NK-92 (cell line): ENCODE data around the gene PHF1.
"Not testable (repeated sequence)": the region's sequence is repeated elsewhere in the genome, so short reads cannot be mapped to it uniquely, and the experiment has no call there.

Source experiments
- DNase-seq: peaks from one replicate; lab custom pipeline; 2025; ENCODE audit not compliant: unreplicated experiment; lab: John Stamatoyannopoulos, UW

PHF1 gene

GRCh38 chr6:33410711-33411631 lies at the start of gene PHF1:
PHF1 (plus strand) TSS chr6:33411014; CDS start chr6:33412264, 1,250 bp downstream.
- no peak for DNase-seq

DNA sequence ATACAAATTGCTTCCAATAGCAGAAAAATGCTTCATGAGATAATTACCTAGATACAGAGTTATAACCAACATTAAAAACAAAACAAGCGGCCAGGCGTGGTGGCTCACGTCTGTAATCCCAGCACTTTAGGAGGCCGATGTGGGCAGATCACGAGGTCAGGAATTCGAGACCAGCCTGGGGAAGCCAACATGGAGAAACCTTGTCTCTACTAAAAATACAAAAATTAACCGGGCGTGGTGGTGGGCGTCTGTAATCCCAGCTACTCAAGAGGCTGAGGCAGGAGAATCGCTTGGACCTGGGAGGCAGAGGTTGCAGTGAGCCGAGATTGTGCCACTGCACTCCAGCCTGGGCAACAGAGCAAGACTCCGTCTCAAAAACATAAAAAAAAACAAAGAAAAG lies 47.3 kb upstream of the PHF1 start:
- not testable (repeated sequence) for DNase-seq

- DNase-seq = not testable (repeated sequence)
These were observed 46.2 kb upstream of the PHF1 start for GRCh38 chr6:33364475-33365205.

- DNase-seq = not testable (repeated sequence)
These were observed 45.4 kb upstream of the PHF1 start for GRCh38 chr6:33365206-33365971.

- DNase-seq = no peak
These were observed 43.7 kb upstream of the PHF1 start for GRCh38 chr6:33367009-33367714.

- not testable (repeated sequence) for DNase-seq
These were observed 43.1 kb upstream of the PHF1 start for GRCh38 chr6:33367715-33368025.

GRCh38 chr6:33371901-33372300 lies 38.9 kb upstream of the PHF1 start:
- DNase-seq = not testable (repeated sequence)

DNA sequence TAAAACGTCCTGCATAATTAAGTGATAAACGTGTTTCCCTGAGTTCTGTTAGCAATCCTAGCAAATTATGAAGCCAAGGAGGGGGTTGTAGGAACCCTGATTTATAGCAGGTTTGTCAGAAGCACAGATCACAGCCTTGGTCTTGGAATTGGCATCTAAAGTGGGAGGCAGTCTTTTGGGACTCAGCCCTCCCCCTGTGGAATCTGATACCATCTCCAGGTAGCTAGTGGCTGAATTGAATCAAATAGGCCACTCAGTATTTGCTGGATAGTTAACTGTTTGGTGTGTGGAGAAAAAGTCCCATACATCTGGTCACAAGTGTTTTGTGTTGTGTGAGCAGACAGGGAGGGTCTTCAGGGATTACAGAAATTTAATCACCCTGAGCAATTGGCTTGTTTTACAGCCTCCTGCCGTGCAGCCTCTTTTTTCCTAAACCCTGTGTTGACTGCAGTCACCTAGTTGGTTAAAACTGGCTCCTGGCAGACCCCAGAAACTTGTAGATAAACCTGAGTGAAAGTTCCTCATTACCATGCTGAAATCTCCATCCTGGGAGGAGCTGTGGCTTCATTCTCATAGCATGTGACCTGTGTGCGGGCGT lies 38.2 kb upstream of the PHF1 start:
- no peak for DNase-seq

- no peak for DNase-seq
These were observed 36.6 kb upstream of the PHF1 start for GRCh38 chr6:33373960-33374910.

DNA sequence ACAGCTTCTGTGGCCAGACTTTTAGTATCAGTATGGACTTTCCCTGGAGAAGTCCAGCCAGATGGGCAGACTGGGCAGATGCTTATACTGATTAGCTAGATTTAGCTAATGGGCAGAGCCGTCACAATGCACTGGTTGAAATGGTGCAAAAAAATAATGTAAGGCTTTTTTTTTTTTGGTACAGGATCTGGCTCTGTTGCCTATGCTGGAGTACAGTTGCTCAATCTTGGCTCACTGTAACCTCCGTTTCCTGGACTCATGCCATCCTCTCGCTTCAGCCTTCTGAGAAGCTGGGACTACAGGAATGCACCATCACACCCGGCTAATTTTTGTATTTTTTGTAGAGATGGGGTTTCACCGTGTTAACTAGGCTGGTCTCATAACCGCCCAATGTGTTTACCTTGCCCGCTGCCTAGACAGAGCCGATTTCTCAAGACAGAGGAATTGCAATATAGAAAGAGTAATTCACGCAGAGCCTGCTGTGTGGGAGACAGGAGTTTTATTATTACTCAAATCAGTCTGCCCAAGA lies 35.6 kb upstream of the PHF1 start:
- DNase-seq = no peak

- DNase-seq = no peak
These were observed 33.6 kb upstream of the PHF1 start for GRCh38 chr6:33377171-33377570.

DNA sequence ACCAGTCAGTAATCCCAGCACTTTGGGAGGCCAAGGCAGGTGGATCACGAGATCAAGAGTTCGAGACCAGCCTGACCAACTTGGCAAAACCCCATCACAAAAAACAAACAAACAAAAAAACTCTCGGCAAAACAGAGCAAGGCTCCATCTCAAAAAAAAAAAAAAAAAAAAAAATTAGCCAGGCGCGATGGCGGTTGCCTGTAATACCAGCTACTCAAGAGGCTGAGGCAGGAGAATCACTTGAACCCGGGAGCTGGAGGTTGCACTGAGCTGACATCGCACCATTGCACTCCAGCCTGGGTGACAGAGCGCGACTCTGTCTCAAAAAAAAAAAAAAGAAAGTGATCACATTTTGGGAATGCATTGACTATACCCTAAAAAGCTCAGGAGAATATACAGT lies 31.6 kb upstream of the PHF1 start:
- not testable (repeated sequence) for DNase-seq

DNA sequence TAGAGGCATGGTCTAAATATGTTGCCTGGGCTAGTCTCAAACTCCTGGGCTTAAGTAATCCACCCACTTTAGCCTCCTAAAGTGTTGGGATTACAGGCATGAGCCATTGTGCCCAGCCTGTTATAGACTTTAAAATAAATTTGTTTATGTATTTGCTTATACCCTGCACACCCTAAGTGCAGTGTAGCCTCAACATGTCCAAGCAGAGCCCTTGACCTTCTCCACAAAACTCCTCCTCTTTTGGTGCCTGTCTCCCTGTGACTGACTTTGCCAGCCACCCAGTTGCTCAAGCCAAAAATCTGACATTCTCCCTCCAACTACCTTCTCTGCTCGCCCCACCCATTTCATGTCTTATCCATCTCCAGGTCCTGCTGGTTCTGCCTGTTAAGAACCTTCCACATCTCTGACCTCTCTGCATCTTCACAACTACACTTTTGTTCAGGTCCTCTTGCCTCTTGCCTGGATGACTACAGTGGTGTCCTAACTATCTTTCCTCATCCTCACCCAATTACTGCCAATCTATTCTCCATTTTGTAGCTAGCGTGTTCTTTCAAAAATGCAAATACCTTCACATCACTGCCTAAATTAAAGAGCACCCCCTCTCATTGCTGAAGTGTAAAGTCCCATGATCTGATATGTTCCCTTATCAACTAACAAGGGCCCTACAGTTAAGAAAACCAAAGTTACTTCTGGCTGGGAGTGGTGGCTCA lies 30.4 kb upstream of the PHF1 start:
- DNase-seq = no peak

- no peak for DNase-seq
These were observed 27.2 kb upstream of the PHF1 start for GRCh38 chr6:33383427-33384185.

- no peak for DNase-seq
These were observed 26.2 kb upstream of the PHF1 start for GRCh38 chr6:33384581-33385020.

- DNase-seq = no peak
These were observed 20.6 kb upstream of the PHF1 start for GRCh38 chr6:33390173-33390572.

DNA sequence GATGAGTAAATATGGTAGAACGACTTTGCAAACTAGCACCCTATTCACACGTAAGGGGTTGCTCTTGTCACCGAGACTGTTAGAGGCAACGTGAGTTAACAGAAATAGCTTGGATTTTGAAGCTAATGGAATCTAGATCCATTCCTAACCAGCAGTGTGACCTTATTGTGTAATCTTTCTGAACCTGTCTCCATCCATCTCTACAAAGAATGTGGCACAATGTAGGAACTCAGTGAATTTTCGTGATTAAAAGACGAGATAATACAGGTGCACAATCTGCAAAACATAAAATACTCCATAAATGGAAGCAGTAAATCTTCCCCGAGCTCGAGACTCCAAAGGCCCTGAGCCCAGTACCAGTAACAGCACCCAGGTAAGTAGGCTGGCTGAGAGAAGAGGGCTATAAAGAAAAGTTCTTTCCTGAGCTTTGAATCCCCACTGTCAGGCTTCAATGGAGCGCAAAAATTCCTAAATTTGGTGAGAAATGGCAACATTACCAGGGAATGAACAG lies 20.0 kb upstream of the PHF1 start:
- DNase-seq = no peak
